Smooth muscle cell (in vitro differentiated cells): ENCODE measurements around the gene SRMS. TPM values are rescaled to one million over a fixed set of nuclear protein-coding genes. Genes with fewer than 3 reads are reported as not detected.

ENCODE experiments used
- DNase-seq: peaks from one replicate; lab custom pipeline; 2025; ENCODE audit not compliant: unreplicated experiment; lab: John Stamatoyannopoulos, UW
- H2AFZ ChIP-seq: fragments of 200-600 bp; sonication (generic); 2 replicates; pipeline ENCODE4 v1.6.0; 2016; ENCODE audit warnings: antibody characterized with exemption, low read depth, mild to moderate bottlenecking
- H3F3A ChIP-seq: fragments of 200-600 bp; sonication (generic); 2 replicates; pipeline ENCODE4 v1.6.0; 2017; ENCODE audit warnings: antibody characterized with exemption, low read depth
- H3K27ac ChIP-seq: fragments of 200-600 bp; sonication (generic); 2 replicates; pipeline ENCODE4 v1.5.1; 2016; ENCODE audit warnings: low read depth, mild to moderate bottlenecking
- H3K27me3 ChIP-seq: fragments of 200-600 bp; sonication (generic); 2 replicates; pipeline ENCODE4 v1.6.1; 2016; ENCODE audit warnings: low read depth, mild to moderate bottlenecking
- H3K36me3 ChIP-seq: fragments of 200-600 bp; sonication (generic); 2 replicates; pipeline ENCODE4 v1.5.1; 2016; ENCODE audit warnings: low read depth
- H3K4me1 ChIP-seq: fragments of 200-600 bp; sonication (generic); 2 replicates; pipeline ENCODE4 v1.5.1; 2016; ENCODE audit warnings: low read depth
- H3K4me2 ChIP-seq: fragments of 200-600 bp; sonication (generic); 2 replicates; pipeline ENCODE4 v1.6.0; 2016; ENCODE audit warnings: mild to moderate bottlenecking
- H3K4me3 ChIP-seq: fragments of 200-600 bp; sonication (generic); 2 replicates; pipeline ENCODE4 v1.5.1; 2016; ENCODE audit warnings: mild to moderate bottlenecking
- H3K79me2 ChIP-seq: fragments of 200-600 bp; sonication (generic); 2 replicates; pipeline ENCODE4 v1.6.0; 2016; ENCODE audit warnings: low read depth, mild to moderate bottlenecking
- H3K9ac ChIP-seq: fragments of 200-600 bp; sonication (generic); 2 replicates; pipeline ENCODE4 v1.6.0; 2016; ENCODE audit warnings: low read depth
- H3K9me3 ChIP-seq: fragments of 200-600 bp; sonication (generic); replicated peaks from 2 replicates; pipeline ENCODE4 v1.5.1; 2016; ENCODE audit warnings: low read depth
- H4K20me1 ChIP-seq: fragments of 200-600 bp; sonication (generic); 2 replicates; pipeline ENCODE4 v1.6.0; 2016; ENCODE audit warnings: low read depth
- WGBS: methylation state at CpG from one replicate; pipeline ENCODE4 v1.1.7; 2016; ENCODE audit warnings: low lambda C conversion rate; 5-methylcytosine and 5-hydroxymethylcytosine counted together
- polyA plus RNA-seq: library from polyadenylated mRNA; unstranded; fragments of >200 nt; fragmentation: Nextera tagmentation; extraction: Ambion mirVana; gene quantifications from 2 replicates; pipeline ENCODE4 v1.2.1, GENCODE V29; 2016
- total RNA-seq: library from RNA; depleted of rRNA; stranded (reverse); fragments of >200 nt; gene quantifications from 2 replicates; pipeline ENCODE4 v1.2.3, GENCODE V29; 2014
- TF ChIP-seq, protein P1 (sequence below): fragments of 200-600 bp; sonication (generic); IDR thresholded peaks from 2 replicates; pipeline ENCODE4 v1.5.1; 2017; ENCODE audit warnings: borderline replicate concordance, mild to moderate bottlenecking, antibody characterized with exemption; ENCODE audit not compliant: insufficient read depth, poor library complexity, severe bottlenecking

Gene SRMS
- total and polyA plus RNA-seq, 2 experiments from 2014 or later: not detected

DNA sequence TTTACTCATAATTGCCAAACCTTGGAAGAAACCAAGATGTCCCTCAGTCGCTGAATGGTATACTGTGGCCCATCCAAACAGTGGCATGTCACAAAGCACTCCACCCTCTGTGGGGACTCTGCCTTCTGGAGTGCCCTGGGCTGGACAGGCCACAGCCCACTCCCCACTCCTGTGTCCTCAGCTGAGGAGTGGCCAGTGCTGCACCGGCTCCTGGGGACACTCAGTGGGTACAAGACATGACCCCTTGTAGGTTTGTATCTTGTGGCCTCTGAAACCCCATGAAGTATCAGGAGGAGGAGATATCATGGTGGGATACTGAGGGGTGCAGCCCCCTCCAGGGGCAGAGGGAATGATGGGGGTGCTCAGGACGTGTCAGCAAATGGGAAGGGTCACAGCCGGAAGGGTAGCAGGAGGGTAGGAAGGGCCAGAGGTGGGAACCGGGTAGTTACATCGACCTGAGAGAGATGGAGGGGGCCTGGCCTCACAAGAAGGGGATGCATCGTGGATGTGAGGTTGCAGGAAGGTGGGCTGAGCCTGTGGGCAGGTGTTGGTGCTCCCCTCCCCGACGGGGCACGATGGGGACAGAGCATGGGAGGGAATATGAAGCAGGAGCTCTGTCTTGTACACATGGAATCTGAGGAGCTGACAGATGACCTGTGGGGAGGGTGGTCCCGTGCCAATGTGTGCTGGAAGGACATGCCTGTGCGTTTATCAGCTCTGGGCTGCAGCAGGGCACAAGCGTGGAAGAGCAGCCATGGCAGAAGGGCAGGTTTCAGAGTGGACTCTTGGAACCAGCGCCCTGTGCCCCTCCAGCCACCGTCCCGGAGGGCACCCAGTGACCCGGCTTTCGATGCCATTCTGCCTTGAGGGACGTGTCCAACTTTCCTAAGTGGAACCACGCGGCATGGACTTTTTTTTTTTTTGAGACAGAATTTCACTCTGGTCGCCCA lies 38.3 kb upstream of the SRMS start:
- Histone ChIP-seq H3K27me3 (no peaks in the 10 kb centered on the region), H3K4me2 (no peak overlapping the region), H3K4me3 (no peak overlapping the region), H3K27ac (no peak overlapping the region), H3K79me2 (no peaks in the 10 kb centered on the region), H4K20me1 (no peaks in the 10 kb centered on the region), H2AFZ (no peak overlapping the region), H3K4me1 (no peaks in the 10 kb centered on the region), H3K9ac (no peak overlapping the region), H3K36me3 (no peaks in the 10 kb centered on the region), H3K9me3 (no peaks in the 10 kb centered on the region), H3F3A (no peaks in the 10 kb centered on the region)
- no peak for DNase-seq
- WGBS: 92% methylated on average over 22 of the region's 22 CpGs
- TF ChIP-seq, protein P1, sequence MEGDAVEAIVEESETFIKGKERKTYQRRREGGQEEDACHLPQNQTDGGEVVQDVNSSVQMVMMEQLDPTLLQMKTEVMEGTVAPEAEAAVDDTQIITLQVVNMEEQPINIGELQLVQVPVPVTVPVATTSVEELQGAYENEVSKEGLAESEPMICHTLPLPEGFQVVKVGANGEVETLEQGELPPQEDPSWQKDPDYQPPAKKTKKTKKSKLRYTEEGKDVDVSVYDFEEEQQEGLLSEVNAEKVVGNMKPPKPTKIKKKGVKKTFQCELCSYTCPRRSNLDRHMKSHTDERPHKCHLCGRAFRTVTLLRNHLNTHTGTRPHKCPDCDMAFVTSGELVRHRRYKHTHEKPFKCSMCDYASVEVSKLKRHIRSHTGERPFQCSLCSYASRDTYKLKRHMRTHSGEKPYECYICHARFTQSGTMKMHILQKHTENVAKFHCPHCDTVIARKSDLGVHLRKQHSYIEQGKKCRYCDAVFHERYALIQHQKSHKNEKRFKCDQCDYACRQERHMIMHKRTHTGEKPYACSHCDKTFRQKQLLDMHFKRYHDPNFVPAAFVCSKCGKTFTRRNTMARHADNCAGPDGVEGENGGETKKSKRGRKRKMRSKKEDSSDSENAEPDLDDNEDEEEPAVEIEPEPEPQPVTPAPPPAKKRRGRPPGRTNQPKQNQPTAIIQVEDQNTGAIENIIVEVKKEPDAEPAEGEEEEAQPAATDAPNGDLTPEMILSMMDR: no peak

DNA sequence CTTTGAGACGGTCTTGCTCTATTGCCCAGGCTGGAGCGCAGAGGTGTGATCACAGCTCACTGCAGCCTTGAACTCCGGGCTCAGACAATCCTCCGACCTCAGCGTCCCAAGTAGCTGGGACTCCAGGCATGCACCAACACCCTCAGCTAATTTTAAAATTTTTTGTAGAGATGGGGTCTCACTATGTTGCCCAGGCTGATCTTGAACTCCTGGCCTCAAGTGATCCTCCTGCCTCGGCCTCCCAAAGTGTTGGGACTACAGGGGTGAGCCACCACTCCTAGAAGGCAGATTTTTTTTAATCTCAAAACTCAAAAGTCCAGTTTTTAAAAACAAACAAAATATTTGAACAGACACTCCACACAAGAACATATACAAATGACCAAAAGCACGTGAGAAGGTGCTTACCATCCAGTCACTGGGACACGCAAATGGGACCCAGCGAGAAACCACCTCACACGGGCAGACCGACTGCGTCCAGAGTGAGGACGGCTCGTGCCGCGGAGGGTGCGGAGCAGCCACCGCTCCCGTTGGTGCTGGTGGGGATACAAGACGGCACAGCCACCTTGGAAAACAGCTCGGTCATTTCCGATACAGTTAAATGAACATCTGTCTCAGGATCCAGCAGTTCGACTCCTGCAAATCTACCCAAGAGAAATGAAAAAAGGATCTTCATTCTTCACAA lies 35.0 kb upstream of the SRMS start:
- Histone ChIP-seq H3K4me1 (no peaks in the 10 kb centered on the region), H2AFZ (peak overlapping the region; percentile 61), H3K27ac (no peak overlapping the region), H3K4me2 (peak overlapping the region; percentile 47), H3F3A (no peaks in the 10 kb centered on the region), H4K20me1 (no peaks in the 10 kb centered on the region), H3K9me3 (no peaks in the 10 kb centered on the region), H3K36me3 (no peaks in the 10 kb centered on the region), H3K79me2 (no peaks in the 10 kb centered on the region), H3K4me3 (no peak overlapping the region), H3K27me3 (no peaks in the 10 kb centered on the region), H3K9ac (no peak overlapping the region)
- TF ChIP-seq, protein P1: no peak
- 90% methylated on average over 22 of the region's 23 CpGs for WGBS
- no peak for DNase-seq

DNA sequence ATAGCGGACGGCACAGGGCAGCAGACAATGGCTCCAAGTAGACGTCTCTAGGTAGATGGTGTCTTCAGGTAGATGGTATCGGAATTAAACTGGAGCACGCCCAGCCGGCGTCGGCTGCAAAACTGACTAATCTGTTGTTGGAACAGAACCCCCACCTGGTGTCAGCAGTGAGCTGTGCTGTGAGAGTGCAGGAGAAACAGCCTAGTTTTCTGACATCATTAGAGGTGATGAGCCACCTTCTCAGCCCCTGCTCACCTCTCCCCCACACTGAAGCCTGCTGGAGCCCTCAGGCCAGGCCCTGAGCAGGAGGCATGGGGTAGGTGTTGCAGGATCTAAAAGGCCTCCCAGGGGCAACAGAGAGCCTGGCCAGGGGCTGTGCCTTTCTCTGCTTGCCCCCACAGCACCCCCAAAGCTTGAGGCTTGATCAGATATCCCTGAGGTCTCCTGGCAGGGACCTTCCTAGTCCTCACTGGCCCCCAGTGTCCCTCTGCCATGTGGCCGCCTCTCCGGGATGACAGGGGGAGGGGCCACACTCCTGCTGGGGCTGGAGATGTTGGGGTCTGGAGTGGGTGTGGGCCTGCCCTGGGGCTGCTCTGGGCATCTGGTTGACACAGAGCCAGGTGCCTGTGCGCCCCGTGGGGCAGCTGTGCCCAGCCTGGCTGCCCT lies 33.4 kb upstream of the SRMS start:
- no peak for DNase-seq
- Histone ChIP-seq H4K20me1 (no peaks in the 10 kb centered on the region), H3K27me3 (no peaks in the 10 kb centered on the region), H3K4me2 (no peak overlapping the region), H3F3A (no peaks in the 10 kb centered on the region), H3K79me2 (no peaks in the 10 kb centered on the region), H3K4me3 (no peak overlapping the region), H3K9ac (no peak overlapping the region), H3K4me1 (no peaks in the 10 kb centered on the region), H3K9me3 (no peaks in the 10 kb centered on the region), H2AFZ (no peak overlapping the region), H3K36me3 (no peaks in the 10 kb centered on the region), H3K27ac (no peak overlapping the region)
- TF ChIP-seq, protein P1: peak; percentile 29
- WGBS: 76% methylated on average over 12 of the region's 12 CpGs
